ENCODE data around the gene GCNA. TPM values are rescaled to one million over a fixed set of nuclear protein-coding genes. Genes with fewer than 3 reads are reported as not detected.

Gene GCNA
- total and polyA plus RNA-seq, 2 experiments from 2014 or later, result 1.2 to 1.5 TPM

GRCh38 chrX:71653344-71653743, 75.1 kb downstream of the GCNA start (continued):
- TF ChIP-seq EZH2 (IDR thresholded peaks at IDR 0.05; ENCODE audit: low read depth, unreplicated experiment) (no peak), ETS1 (IDR thresholded peaks at IDR 0.05) (no peak), CREB1 (CRISPR knock-in tag; IDR thresholded peaks at IDR 0.05; ENCODE audit: low read depth) (no peak), POLR2AphosphoS5 (IDR thresholded peaks at IDR 0.05; ENCODE audit: low read depth) (no peak), NANOG (IDR thresholded peaks at IDR 0.05; ENCODE audit: borderline replicate concordance) (no peak), ZNF331 (CRISPR knock-in tag; IDR thresholded peaks at IDR 0.05; ENCODE audit: low read depth) (no peak), EZH2phosphoT487 (IDR thresholded peaks at IDR 0.05; ENCODE audit: unreplicated experiment) (no peak), JUNB (IDR thresholded peaks at IDR 0.05; ENCODE audit: unreplicated experiment) (no peak), CTCF (conservative IDR thresholded peaks at IDR 0.05; ENCODE audit: low read depth in 2 of 2) (no peak)

GRCh38 chrX:71657267-71657666, 79.0 kb downstream of the GCNA start:
- no peak overlapping the region for H3K27ac Mint-ChIP-seq
- no peaks in the 10 kb centered on the region for H3K9me3 Mint-ChIP-seq
- no peak for ATAC-seq
- H3K9me2 ChIP-seq (ENCODE audit: insufficient read depth), result no peaks in the 10 kb centered on the region
- H3K4me3 Mint-ChIP-seq, result no peak overlapping the region
- no peak overlapping the region for H3K4me3 ChIP-seq
- no peaks in the 10 kb centered on the region for H3K36me3 ChIP-seq (ENCODE audit: insufficient read depth)
- no peak overlapping the region for H3K4me2 ChIP-seq
- H3K27me3 ChIP-seq (ENCODE audit: insufficient read depth), result no peaks in the 10 kb centered on the region
- H3K4me1 Mint-ChIP-seq, result no peaks in the 10 kb centered on the region
- no peaks in the 10 kb centered on the region for H3K79me2 ChIP-seq (replicated peaks; ENCODE audit: insufficient read depth)
- no peaks in the 10 kb centered on the region for H3K4me1 ChIP-seq (ENCODE audit: insufficient read depth)
- no peak overlapping the region for H3K27ac ChIP-seq (ENCODE audit: low read depth)
- no peaks in the 10 kb centered on the region for H3K27me3 Mint-ChIP-seq (ENCODE audit: insufficient read depth, low read depth, poor library complexity)
- no peaks in the 10 kb centered on the region for H4K20me1 ChIP-seq (replicated peaks; ENCODE audit: insufficient read depth)
- H2AFZ ChIP-seq, result no peak overlapping the region
- H3K36me3 Mint-ChIP-seq (ENCODE audit: low read depth), result no peaks in the 10 kb centered on the region; the same call in 2 of the 3 replicates
- no peak for DNase-seq (ENCODE audit: low spot score)
- H3F3A ChIP-seq (replicated peaks; ENCODE audit: low read depth), result no peaks in the 10 kb centered on the region
- no peak for TF ChIP-seq ETS1 (IDR thresholded peaks at IDR 0.05)
- TF ChIP-seq CTCF (conservative IDR thresholded peaks at IDR 0.05; ENCODE audit: low read depth in 2 of 2), result no peak
- TF ChIP-seq EZH2phosphoT487 (IDR thresholded peaks at IDR 0.05; ENCODE audit: unreplicated experiment), result no peak
- TF ChIP-seq STAT1 (IDR thresholded peaks at IDR 0.05; ENCODE audit: unreplicated experiment), result no peak
- TF ChIP-seq ZNF462 (CRISPR knock-in tag; IDR thresholded peaks at IDR 0.05), result no peak
- TF ChIP-seq CREB1 (CRISPR knock-in tag; IDR thresholded peaks at IDR 0.05; ENCODE audit: low read depth), result no peak
- no peak for TF ChIP-seq JUNB (IDR thresholded peaks at IDR 0.05; ENCODE audit: unreplicated experiment)

All from GM23338 (cell line).